ENCODE data around the gene DNPH1. TPM values are rescaled to one million over a fixed set of nuclear protein-coding genes. Genes with fewer than 3 reads are reported as not detected.

The DNPH1 gene
- total RNA-seq, 2 experiments from 2014 or later = 66.1 to 68.2 TPM

- CTCF ChIA-PET = no interaction called here
These were observed 36.3 kb upstream of the DNPH1 start for GRCh38 chr6:43265564-43265963.

GRCh38 chr6:43264599-43265145 lies 35.4 kb upstream of the DNPH1 start:
- CTCF ChIA-PET = interaction anchor here (0.7 to 1.7 kb wide), 2 partner anchors 242 to 779 kb away, joined by 4 to 5 read pairs; no protein-coding TSS in a partner anchor

More at GRCh38 chr6:43265564-43265963, 36.3 kb upstream of the DNPH1 start:
- POLR2A ChIA-PET = no interaction called here

GRCh38 chr6:43263314-43264178 lies 34.3 kb upstream of the DNPH1 start:
- ChIA-PET POLR2A (interaction anchor here (1.1 kb wide), 1 partner anchor 226 kb away, joined by 3 read pairs; no protein-coding TSS in a partner anchor), CTCF (interaction anchor here (0.5 to 1.7 kb wide), 8 partner anchors 10 to 777 kb away, joined by 3 to 6 read pairs (median 4); partner anchors contain the start of gene DNPH1)

More at GRCh38 chr6:43264599-43265145, 35.4 kb upstream of the DNPH1 start:
- POLR2A ChIA-PET = interaction anchor here (1.1 kb wide), 1 partner anchor 225 kb away, joined by 3 read pairs; no protein-coding TSS in a partner anchor

- POLR2A ChIA-PET = no interaction called here
- CTCF ChIA-PET = interaction anchor here (0.6 to 1.9 kb wide), 7 partner anchors 14 to 254 kb away, joined by 3 to 5 read pairs (median 3); partner anchors contain the start of genes DNPH1, POLR1C and YIPF3
These were observed 33.6 kb upstream of the DNPH1 start for GRCh38 chr6:43262780-43263313.

GRCh38 chr6:43262000-43262779 lies 32.9 kb upstream of the DNPH1 start:
- POLR2A ChIA-PET = no interaction called here
- CTCF ChIA-PET = interaction anchor here (0.6 to 1.9 kb wide), 5 partner anchors 72 to 255 kb away, joined by 3 to 5 read pairs (median 4); partner anchors contain the start of genes POLR1C and YIPF3

- CTCF ChIA-PET = interaction anchor here (0.6 to 1.9 kb wide), 4 partner anchors 13 to 235 kb away, joined by 3 to 5 read pairs (median 4); no protein-coding TSS in a partner anchor
- POLR2A ChIA-PET = no interaction called here
These were observed 31.9 kb upstream of the DNPH1 start for GRCh38 chr6:43261198-43261597.

GRCh38 chr6:43260791-43261190 lies 31.5 kb upstream of the DNPH1 start:
- ChIA-PET POLR2A (no interaction called here), CTCF (interaction anchor here (1.5 kb wide), 1 partner anchor 235 kb away, joined by 4 read pairs; no protein-coding TSS in a partner anchor)

- CTCF ChIA-PET = interaction anchor here (0.5 kb wide), 1 partner anchor 15 kb away, joined by 3 read pairs; no protein-coding TSS in a partner anchor
These were observed 29.8 kb upstream of the DNPH1 start for GRCh38 chr6:43258807-43259686.

GRCh38 chr6:43258180-43258579 lies 28.9 kb upstream of the DNPH1 start:
- POLR2A ChIA-PET = no interaction called here
- CTCF ChIA-PET = no interaction called here

More at GRCh38 chr6:43258807-43259686, 29.8 kb upstream of the DNPH1 start:
- POLR2A ChIA-PET = no interaction called here

- POLR2A ChIA-PET = interaction anchor here (0.5 kb wide), 1 partner anchor 228 kb away, joined by 5 read pairs; no protein-coding TSS in a partner anchor
- CTCF ChIA-PET = no interaction called here
These were observed 28.3 kb upstream of the DNPH1 start for GRCh38 chr6:43257367-43258145.

GRCh38 chr6:43256670-43257366 lies 27.5 kb upstream of the DNPH1 start:
- POLR2A ChIA-PET = interaction anchor here (0.5 kb wide), 1 partner anchor 229 kb away, joined by 5 read pairs; no protein-coding TSS in a partner anchor
- CTCF ChIA-PET = no interaction called here

GRCh38 chr6:43255408-43256054 lies 26.2 kb upstream of the DNPH1 start:
- ChIA-PET POLR2A (no interaction called here), CTCF (no interaction called here)

- ChIA-PET CTCF (interaction anchor here (1.0 kb wide), 1 partner anchor 135 kb away, joined by 3 read pairs; no protein-coding TSS in a partner anchor), POLR2A (interaction anchor here (0.6 kb wide), 1 partner anchor 30 kb away, joined by 3 read pairs; no protein-coding TSS in a partner anchor)
These were observed 25.6 kb upstream of the DNPH1 start for GRCh38 chr6:43254846-43255245.

- POLR2A ChIA-PET = interaction anchor here (0.6 kb wide), 1 partner anchor 30 kb away, joined by 3 read pairs; no protein-coding TSS in a partner anchor
These were observed 25.0 kb upstream of the DNPH1 start for GRCh38 chr6:43254138-43254817.

GRCh38 chr6:43253401-43253800 lies 24.1 kb upstream of the DNPH1 start:
- ChIA-PET POLR2A (no interaction called here), CTCF (interaction anchor here (1.2 to 2.1 kb wide), 4 partner anchors 10 to 253 kb away, joined by 3 to 6 read pairs (median 4); partner anchors contain the start of gene ABCC10)

More at GRCh38 chr6:43254138-43254817, 25.0 kb upstream of the DNPH1 start:
- CTCF ChIA-PET = interaction anchor here (0.9 to 1.3 kb wide), 4 partner anchors 9 to 252 kb away, joined by 3 to 4 read pairs (median 3); partner anchors contain the start of gene DNPH1
